GM18907 (cell line): ENCODE data around the gene RNF133.

Experiments
- ATAC-seq: cut with Tn5 transposase; IDR thresholded peaks from one replicate; pipeline ENCODE4 v1.9.1; 2021; ENCODE audit warnings: mild to moderate bottlenecking, moderate library complexity; ENCODE audit not compliant: unreplicated experiment

RNF133 gene, protein sequence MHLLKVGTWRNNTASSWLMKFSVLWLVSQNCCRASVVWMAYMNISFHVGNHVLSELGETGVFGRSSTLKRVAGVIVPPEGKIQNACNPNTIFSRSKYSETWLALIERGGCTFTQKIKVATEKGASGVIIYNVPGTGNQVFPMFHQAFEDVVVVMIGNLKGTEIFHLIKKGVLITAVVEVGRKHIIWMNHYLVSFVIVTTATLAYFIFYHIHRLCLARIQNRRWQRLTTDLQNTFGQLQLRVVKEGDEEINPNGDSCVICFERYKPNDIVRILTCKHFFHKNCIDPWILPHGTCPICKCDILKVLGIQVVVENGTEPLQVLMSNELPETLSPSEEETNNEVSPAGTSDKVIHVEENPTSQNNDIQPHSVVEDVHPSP

DNA sequence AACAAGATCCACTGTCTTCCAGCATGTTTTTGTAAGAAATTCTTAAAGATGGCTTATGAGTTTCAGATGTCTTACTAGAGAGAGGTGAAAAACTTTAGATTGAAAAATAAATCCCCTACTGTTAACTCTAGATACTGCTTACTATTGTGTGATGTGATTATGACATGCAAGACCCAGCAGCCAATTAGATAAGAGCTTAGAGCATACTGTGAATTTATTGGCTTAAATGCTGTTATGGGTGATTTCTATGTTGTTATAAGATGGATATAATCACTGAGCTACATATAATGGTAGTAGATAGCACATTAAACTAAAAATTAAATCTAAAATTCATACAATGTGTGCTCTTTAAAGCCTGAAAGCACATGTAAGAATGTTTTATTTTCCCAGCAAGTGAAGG lies at the start of gene RNF133:
TSS of gene RNF133 (minus strand) at position 101 of the 400 bp plus-strand sequence. CDS start 199 bp downstream, outside the sequence.
- ATAC-seq = no peak

DNA sequence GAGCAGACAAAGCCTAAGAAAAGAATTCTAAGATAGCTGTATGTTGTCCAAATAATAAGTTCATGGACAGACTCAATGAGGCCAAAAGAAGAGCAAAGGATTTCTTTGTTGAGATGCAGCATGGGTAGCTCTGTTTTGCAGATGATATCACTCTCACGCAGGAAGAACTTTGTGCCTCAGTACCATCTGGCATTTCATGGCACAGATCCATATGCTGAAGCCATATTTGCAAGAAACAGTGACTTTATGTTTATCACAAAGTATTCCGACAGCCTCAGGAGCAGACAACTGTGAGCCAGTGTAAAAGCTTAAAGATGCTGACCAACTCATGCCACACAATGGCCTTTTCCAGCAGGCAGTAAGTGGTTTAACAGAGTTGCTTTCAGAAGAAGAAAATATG lies 49.3 kb upstream of the RNF133 start:
- no peak for ATAC-seq

DNA sequence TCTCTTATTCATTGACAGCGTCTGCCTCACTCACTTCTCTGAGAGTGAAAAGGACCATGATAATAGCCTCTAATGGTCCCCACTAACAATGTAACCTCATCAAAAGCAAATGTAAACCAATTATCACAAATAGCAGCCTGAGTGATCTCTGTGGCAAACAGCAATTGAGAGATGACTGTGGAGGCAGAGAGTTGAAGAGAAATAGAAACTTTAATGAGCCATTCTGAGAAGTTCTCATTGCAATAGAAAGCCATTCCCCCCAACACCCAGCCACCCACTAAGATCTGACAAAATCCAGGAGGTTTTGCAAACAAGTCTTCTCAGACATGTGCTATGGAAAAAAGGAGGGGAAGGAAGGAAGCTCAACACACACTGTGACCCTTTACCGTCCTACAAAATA lies 48.0 kb upstream of the RNF133 start:
- ATAC-seq = no peak

DNA sequence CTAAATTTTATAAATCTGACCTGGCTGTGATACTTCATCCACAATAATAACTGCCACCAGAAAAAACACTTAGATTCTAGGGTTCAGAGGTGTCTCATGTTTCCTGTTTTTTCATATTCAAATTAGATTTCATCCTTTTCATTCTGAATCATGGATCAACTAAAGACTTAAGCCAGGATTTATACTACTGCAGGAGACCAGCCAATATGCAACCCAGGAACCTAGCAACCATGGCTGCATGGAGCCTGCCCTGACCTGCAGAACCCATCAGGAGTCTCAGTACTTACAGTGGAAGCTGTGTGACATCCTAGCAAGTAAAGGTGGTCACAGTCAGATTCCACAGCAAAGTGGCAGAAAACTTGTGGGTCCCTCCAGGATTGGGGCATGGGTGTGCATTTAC lies 44.3 kb upstream of the RNF133 start:
- ATAC-seq = no peak

DNA sequence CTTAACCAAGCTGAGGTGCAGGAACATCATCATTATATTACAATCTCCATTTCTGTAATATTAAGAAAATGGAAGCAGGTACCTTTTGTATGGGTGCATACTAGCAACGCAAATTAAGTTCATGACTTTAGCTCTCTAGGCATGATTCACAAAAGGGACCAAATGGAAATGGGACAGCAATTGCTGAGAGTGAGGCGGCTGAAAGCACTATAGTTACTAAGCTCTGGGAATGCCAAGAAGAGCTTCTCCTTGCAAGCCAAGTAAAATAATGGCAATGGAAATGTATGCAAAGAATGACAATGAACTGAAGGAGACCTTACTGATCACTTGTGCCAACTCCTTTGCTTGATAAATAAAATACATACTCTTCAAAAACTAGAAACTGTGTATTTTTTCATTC lies 40.0 kb upstream of the RNF133 start:
- ATAC-seq = no peak

DNA sequence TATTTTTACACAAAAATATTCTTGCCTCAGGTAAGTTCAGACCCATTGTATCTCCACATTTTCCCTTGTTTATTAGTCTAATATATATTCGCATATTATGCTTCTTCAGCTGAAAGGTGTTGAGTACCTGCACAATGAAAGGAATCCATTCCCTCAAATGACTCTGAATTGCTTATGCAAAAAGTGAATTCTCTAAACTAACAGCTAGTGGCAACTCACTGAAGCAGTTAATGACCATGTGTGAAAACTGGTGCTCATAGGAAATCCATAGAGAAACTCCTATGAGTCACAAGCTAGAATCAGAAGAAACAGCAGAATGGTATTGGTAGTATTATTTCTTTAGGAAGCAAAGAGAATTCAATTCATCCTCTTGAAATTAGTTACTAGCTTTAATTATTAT lies 37.3 kb upstream of the RNF133 start:
- no peak for ATAC-seq

DNA sequence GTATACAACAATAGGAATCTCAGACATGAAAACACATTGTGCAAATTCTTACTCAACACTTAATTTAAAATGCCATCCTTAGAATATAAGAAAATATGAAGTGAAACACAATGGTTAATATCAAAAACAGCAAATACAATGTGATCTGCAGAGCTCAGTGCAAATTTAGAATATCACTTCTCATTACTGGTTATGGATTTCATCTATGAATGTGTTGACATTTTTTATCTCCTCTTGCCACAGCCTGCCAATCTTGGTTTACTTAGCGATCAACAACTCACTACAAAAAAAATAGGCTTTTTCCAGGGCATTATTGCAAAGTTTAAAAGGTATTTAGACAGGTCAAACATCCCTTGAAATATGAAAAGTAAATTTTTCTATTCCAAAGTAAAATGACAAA lies 28.8 kb upstream of the RNF133 start:
- no peak for ATAC-seq

DNA sequence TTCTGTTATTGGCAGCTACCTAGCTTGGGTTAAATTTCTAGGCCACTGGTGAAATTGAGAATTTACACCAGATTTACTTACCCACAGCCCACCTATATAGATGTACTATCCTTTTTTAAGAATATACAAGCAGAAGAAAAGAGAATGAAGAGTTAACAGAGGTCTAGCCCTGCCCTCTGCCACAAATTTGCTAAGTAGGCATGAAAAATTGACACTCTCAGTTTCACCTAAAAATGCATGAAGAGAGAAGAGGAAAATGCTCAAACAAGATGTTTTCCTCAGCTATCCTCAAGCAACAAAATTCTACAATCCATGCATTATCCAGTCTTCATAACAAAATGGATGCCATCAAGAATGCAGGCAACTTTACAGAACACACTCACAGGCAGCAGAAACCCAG lies 28.4 kb upstream of the RNF133 start:
- ATAC-seq = no peak

DNA sequence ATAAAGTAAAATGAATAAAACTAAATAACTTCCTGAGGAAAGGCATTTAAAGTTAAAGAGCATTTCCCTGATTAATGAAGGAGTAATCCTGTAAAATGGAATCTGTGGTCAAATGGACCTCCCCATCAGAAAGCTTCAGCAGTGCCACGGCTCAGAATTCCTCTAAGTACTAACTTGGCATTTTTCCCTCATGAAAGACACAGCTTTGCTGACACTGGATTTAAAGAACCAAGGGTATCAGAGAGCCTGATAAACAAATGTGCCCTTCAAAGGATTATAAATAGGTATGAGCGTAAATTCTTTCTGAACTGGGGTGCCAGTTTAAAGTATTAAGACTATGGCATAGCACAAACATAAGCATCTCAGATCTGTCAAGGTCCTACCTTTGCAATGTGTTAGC lies 28.0 kb upstream of the RNF133 start:
- no peak for ATAC-seq

DNA sequence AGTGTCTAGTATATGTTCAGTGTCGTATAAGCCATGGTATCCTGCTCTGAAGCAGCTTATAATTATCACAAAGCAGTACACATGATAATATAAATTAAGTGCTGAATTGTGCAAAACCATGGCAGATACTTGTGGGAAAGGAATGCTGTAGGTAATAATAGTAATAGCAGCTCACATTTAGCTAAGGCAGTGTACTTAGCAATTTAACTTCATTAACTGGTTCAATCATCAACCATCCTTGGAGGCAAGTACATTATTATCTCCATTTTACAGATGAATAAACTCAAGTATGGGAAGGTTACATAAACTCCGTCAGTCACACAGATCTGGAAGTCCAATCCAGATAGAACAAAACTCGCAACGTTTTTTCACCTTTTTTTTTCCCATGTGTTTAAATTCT lies 25.4 kb upstream of the RNF133 start:
- no peak for ATAC-seq

DNA sequence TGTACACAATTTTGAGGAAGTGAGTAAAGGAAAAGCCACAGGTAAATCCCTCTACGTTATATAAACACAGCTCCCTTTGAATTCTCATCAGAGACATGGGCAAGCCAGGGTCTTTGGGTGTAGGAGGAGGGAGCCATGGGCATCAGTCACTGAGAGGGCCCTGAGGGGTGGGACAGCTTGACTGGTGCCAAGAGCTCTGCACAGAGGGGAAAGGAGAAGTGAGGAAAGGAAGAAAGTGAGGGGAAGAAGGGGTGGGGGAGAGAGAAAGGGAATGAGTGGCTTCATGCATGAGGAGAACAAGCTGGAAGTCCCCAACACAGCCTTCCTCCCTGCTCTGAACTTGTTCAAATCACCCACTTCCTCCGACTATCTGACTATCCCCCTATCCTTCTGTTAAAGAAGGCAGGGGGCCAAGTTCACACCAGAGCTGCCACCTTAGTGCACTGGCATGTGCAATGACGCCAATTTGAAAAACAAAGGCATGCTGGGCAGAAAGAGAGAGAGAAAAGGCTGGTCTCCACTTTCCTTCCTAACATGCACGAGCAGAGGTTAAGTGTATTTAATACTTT lies 20.2 kb upstream of the RNF133 start:
- ATAC-seq = no peak

DNA sequence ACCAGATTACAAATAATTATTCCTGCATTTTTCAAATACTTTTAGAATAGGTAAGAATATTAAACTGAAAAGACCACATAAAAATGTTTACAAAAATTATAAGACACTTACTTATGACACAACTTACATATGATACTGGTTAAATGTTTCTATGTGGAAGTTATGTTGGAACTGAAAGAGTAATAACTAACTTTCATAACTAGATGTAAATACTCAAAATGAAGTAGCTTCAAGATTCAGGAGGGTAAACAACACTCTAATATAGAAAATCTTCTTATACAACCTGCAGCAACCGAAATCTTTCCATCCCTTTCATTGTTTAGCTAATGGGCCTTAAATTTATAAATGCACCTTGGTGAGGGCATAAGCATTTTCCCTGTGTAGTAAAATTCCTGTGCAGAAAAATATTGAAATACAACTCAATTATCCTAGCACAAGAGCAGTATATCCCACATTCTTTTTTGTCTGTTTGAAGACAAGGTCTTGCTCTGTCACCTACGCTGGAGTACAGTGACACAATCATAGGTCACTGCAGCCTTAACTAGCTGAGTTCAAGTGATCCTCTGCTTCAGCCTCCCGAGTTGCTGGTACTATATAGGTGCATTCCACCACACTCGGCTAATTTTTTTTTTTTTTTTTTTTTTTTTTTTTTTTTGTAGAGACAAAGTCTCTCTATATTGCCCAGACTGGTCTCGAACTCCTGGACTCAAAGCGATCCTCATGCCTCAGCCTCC lies 18.6 kb upstream of the RNF133 start:
- no peak for ATAC-seq

DNA sequence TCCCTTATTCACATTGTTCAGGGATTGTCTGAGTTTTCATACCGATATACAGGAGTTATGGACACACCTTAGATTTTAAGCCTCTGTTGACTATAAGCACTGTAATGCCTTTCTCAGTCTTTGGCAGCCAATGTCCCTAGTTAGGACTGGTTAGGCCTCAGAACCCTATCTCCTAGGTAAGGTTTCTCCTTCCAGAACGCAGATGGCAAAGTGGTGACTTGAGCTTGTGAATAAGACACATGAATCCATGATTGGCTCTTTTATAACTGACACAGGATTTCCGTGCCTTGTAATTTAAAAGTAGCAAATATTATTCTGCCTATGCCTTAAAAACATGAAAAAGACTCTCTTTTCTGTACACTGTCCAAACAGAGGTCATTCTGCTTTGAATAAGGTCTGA lies 16.3 kb upstream of the RNF133 start:
- no peak for ATAC-seq

DNA sequence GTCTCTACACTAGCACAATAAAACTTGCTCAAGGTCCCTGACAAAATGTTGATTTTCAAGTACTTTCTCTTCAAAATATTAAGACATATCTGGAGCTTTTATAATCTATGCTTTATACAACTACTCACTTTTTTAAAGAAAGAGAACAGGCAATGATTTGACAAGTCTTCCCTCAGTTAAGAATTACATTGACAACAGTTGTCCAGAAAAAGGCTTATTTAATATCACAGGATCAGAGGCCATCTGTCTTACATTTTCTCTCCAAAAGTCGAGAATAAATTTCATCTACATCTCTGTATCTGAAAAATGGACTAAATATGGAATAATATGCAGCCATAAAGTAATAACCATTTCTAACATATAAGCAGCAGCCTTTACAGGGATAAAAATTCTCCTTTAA lies 12.0 kb upstream of the RNF133 start:
- ATAC-seq = no peak

DNA sequence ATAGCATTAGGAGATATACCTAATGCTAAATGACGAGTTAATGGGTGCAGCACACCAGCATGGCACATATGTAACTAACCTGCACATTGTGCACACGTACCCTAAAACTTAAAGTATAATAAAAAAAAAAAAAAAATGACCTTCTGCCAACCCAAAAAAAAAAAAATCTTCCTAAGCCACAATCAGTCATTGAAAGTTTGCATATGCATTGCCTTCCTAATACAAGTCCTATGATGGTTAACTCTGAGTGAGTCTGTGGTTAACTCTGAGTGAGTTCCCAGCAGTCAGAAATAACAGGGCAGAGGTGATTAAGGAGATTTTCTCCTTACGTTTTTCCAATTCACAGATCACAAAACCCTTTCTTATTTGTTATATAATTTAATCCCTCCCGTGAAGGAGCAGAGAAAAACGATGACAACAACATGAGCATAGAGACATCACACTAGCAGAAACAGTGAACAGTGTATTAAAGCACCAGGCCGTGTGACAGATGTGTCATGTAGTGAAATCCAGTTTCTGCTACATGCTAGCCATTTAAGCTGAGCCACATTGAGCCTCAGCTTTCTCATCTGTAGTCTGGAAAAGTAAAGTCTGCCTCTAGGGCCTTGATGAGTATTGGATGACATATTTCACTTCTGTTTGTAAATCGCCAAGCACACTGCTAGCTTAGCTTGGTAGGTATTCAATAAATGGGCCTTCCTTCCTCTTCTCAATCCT lies 11.2 kb upstream of the RNF133 start:
- ATAC-seq = no peak

DNA sequence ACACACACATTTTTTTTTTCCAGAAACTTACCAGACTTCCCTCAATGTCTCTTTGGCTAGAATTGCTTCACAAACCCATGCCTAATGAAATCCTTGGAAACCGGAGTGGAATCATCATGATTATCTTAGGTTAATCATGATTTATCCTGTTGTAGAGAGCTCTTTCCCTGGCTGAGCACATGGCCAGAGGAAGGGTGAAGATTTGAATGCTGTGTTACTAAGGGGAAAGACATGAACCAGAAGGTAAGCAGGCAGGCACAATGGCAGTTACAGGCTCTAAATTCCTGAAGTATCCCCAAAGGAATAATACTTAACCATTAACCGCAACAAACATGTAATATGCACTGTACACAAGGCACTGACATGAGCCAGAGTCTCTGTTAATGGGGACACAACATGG lies 7.9 kb upstream of the RNF133 start:
- ATAC-seq = no peak

DNA sequence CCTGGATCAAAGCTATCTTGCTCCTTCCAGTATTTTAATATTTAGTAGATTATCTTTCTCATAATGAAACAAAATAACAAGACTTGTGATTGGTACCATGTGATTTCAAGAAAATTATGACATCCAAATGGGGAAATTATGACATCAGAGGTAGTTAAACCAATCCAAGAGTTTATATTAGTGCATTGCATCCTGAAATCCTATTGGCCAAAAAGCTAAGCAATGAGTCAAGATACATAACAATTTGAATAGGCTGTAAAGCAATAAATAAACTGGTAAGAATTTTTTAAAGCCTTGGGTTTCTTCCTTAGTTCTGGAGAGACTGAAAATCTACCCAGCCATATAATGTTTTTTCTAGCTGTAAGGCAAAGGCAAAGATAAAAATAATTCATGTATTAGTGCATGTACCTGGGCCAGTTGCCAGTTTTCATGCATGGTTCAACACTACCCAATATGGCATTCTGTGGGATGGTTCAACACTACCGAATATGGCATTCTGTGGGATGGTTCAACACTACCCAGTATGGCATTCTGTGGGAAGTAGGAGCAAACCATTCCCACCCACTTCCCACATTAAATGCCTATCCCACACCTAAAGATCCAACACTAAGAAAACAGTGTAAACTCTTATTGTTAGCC lies 4.1 kb upstream of the RNF133 start, which contains the start of gene RNF148:
TSS of gene RNF148 (minus strand) at position 51 of the 639 bp plus-strand sequence. CDS start 172 bp downstream, outside the sequence.
- ATAC-seq = no peak

DNA sequence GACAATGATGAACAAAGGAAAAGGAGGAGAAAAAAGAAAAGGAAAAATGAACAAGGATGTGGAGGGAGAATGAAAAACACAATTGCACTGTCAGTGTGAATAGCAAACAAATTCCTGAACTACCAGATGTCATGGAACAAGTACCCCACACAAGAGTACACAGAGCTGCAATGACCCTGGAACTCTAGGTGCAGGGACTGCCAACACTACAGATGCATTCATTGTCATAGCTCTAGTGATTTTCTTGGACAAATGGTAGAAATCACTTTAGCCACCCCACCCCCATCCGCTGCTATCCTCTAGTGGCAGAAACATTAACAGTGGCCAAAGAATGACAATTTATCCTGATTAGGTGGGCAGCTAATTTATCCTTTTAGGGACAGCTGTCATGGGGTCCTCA lies 3.1 kb downstream of the RNF133 start:
- ATAC-seq = no peak

DNA sequence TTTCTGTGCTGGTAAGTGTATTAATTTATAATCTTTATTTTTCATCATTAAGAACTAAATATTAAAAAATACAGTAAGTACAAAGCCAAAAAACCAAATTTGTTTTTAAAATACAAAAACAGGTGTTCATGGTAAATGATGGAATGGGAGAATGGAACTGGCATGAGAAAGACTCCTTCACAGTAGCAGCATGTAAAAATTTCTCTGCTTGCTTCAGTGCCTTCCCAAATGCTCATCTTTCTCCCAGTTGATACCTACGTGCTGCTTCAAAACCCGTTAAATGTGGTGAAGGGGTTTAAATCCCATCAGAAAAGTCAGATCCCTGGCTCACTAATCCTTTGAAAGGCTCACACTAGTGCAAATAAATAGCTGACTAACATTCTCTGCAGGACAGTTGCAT lies 4.2 kb downstream of the RNF133 start:
- ATAC-seq = no peak

DNA sequence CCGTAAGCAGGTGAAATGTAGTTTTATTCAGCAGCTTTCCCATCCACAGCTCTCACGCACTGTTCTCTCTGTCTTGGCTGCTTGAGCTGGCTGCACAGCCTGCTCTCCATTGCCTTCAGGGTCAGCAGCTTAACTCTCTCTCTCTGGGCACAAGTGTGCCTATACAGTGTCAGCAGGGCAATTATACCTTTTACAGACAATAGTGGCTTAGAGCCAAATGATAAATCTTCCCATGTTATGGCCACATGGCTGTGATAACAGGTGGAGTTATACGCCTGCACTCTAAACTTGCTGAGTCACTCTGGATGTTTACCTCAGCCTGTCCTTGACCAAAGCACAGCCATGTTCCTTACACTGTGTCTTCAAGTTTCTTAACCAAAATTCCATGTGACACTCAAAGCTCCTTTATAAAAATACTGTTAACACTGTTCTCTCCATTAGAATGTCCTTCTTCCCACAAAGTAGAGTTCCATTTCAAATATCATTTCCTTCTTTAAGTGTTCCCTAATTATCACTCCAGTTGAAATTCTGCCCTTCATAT lies 6.1 kb downstream of the RNF133 start:
- ATAC-seq = no peak
